HG03095 (cell line): ENCODE measurements around the gene MYBPC2.
"Not testable (repeated sequence)": the region's sequence is repeated elsewhere in the genome, so short reads cannot be mapped to it uniquely, and the experiment has no call there.

Experiments
- ATAC-seq: cut with Tn5 transposase; IDR thresholded peaks from one replicate; pipeline ENCODE4 v1.9.1; 2021; ENCODE audit warnings: moderate library complexity; ENCODE audit not compliant: unreplicated experiment

Gene MYBPC2

DNA sequence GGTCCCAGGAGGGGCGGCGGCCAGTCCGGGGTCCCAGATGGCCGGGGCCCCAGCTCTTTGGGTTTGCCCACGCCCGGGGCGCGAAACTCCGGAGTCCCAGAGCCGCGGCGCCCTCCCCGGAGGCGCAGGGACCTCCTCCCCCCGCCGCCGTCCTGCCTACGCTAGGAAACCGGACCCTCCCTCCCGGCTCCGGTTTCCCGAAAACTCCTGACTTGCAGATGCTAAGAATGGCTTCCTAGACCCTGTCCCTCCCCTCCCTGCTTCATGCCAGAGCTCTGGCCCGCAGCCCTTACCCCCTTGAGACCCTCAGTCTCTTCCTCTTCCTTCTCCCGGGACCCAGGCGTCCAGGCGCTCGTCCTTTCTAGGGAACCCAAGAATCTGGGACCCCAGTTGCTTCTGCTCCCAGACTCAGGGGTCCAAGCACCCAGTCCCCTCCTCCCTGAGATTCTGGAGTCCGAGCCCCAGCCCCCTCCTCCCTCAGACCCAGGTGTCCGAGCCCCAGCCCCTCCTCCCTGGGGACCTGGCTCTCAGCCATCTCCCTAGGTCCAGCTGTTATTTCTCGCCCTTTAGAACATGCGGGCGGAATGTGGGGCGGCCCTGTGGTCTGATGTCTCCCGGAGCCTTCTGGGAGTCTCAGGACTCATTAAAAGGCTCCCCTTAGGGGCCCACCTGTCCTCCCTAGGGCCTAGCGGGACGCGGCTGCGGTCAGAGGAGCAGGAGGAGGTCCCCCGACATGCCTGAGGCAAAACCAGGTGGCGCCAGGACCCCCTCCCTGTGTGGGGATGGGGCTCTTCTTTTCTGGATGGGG is at the start of gene MYBPC2:
Gene MYBPC2, plus strand, starts transcription at position 672 of the 808 bp plus-strand sequence. Its CDS starts 62 bp downstream, at position 734.
- ATAC-seq: no peak

DNA sequence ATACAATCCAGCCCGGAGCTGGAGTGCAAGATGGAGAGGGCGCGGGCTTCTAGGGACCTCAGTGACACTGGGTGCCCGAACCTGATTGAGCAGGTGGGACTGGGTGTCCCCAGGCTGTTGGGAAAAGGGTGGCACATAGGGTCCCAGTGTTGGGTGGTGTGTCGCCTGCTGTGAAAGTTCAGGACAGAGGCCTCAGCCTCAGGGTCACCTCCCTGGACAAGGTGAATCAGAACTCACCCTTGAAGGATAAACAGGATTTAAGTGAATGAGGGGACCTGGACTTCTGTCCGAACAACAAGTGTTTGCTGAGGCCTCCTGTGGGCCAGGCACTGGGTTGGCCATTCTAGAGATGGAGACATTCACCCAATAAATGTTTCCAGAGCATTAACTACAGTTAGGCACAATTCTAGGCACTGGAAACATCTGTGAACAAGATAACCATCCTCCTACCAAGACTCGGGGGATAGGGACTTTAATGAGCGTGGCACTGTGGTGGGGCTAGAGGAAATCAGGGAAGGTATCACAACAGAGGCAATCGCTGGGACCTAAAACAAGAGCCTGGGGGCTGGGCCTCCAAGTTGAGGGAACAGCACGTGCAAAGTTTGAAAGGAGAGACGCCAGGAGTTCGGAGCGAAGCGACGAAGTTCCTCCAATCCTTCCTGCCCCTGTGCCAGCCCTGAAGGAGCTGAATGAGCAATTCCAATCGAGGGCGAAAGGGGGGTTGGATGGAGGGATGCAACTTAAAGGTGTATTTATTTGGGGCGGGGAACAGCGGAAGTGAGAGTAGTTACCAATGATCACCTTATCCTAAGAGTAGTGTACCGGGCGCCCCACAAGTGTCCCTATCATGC is 49.5 kb upstream of the MYBPC2 start:
- ATAC-seq: no peak

DNA sequence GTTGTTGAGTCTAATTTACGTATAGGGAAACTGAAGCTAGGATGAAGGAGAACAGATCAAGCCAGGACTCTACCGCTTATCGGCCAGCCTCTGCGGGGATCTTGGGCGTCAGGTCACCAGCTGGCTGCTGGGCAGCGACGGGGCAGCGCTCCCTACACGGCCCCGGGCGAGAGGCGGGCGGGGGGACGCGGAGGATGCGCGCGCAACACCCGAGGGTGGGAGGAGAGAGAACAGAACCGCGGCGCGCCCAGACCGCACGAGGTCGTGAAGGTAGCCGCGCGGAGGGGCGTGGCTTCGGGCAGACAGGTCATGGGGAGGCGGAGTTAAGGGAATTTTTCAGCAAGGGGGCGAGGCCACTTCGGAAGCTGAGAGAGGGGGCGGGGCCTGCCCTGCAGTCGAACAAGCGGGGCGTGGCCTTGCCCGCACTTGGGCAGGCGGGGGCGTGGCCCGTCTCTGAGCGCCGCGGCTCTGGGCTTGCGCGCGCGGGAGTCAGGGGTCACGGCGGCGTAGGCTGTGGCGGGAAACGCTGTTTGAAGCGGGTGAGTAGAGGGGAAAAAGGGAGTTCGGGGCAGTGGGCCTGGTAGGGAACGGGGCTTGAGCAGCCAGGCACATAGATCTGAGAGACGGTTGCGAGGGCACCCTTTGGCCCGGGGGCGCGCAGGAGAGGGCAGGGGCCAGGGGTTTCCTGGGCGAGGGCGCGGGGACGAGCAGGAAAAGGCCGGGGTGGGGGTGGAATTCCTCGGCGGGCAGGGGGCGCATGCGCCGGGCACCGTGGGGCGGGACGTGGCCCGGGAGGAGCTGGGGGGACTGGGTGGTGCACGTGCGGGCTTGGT is 48.6 kb upstream of the MYBPC2 start, which contains the start of gene POLD1:
Gene POLD1, plus strand, starts transcription at position 496 of the 833 bp plus-strand sequence. CDS start 14,505 bp downstream, outside the sequence.
- ATAC-seq: peak; percentile 52

DNA sequence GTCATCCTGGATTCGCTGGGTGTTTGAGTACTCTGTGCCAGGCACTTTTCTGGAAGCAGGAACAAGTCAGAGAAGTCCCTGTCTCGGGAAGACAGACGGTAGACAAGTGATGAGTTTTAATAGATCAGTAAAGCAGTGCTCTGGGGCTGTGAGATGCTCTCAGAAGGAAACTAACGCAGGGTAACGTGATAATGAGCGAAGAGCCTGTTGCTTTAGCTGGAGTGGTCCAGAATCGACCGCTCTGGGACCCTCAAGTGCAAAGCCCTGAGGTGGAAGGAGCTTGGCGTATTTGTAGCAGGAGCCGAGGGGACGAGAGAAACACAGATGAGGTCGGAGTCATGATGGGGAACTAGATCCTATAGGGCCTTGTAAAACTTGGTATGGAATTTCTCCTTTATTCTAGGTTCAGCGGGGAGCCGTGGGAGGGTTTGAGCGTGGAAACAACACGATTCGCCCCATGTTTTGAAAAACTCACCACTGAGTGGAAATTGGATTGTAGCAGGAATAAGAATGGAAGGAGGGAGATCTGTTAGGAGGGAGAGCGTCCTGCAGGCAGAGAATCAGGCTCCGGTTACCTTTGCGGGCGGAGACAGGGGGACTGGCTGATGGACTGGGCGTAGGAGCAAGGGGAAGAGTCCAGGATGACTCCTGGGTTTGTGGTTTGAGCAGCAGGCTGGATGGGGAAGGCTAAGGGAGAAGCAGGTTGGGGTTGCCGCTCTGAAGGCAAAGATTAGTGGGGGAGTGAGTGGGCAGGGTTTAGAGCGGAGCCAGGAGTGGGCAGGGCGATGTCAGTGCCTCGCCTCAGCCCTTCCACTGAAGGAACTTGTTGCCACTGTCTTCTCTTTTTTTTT is 47.8 kb upstream of the MYBPC2 start:
- ATAC-seq: no peak

DNA sequence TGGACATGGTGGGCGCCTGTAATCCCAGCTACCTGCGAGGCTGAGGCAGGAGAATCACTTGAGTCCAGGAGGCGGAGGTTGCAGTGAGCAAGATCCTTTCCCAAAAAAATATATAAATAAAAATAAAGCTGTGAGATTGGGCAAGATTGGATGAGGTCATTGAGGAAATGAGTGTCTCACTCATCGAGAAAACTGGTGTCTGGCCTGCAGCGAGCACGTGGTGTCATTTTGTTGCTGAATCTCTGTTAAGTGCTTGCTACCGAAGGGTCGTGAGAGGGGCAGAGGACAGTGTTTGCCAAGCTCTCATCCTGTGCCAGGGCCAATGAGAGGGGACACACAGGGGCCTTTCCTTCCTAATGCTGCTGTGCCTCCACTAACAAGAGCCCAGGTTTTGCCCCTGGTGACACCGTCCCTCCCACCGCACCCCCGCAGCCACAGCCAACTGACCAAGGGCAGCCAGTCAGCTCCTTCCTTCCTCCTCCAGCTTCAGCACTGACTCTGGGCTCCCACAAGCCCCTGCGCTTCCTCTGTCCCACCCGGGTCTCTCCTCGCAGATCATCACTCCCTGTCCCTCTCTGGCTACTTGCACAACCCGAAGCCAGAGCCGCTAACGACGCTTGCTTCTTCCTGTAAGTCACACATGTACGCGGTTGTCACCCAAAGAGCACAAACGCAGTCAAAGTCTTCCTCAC is 45.4 kb upstream of the MYBPC2 start:
- ATAC-seq: no peak

DNA sequence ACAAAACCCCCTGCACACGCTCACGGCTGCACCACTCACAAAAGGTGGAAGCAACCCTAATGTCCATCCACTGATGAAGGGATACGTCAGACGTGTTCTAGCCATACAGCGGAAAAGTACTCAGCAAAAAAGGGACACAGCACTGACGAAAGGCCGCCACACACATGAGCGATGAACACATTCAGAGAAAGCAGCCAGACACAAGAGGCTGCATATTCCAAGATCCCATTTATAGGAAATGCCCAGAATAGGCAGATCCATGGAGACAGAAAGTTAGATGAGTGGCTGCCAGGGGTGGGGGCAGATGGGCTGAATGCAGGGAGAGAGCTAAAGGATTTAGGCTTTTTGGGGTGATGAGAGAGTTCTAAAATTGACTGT is 44.8 kb upstream of the MYBPC2 start:
- ATAC-seq: no peak

DNA sequence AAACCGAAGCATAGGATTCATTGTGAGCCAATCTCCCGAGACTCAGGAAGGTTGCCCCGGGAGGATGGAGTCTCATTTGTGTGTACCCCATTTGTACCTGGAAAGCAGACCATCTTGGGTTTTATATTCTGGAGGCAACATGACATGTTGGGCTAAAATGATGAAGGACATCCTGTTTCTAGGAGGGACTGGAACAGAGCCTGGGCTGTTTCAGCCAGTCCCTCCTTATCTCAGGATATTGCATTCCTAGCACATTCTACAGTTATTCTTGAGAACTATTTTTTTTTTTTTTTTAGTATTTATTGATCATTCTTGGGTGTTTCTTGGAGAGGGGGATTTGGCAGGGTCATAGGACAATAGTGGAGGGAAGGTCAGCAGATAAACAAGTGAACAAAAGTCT is 42.4 kb upstream of the MYBPC2 start:
- ATAC-seq: not testable (repeated sequence)

DNA sequence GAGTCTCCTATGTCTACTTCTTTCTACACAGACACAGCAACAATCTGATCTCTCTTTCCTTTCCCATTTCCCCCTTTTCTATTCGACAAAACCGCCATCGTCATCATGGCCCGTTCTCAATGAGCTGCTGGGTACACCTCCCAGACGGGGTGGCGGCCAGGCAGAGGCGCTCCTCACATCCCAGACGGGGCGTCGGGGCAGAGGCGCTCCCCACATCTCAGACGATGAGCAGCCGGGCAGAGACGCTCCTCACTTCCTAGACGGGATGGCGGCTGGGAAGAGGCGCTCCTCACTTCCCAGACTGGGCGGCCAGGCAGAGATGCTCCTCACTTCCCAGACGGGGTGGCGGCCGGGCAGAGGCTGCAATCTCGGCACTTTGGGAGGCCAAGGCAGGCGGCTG is 41.7 kb upstream of the MYBPC2 start:
- not testable (repeated sequence) for ATAC-seq

DNA sequence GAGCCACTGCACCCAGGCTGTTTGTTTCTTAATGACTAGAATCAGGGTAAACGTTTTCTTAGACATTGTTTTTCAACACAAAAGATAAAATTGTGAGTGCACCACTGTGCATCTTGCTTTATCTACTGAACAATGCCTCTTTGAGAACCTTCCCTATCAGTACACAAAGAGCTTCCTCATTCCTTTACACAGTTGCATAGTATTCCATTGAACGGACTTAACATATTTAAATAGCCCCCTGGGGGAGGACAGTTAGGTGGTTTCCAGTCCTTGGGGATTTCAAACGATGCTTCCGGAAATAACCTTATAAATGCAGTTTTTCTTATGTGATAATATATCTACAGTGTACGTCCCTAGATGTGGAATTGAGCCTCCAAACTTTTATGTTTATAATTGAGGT is 39.9 kb upstream of the MYBPC2 start:
- no peak for ATAC-seq

DNA sequence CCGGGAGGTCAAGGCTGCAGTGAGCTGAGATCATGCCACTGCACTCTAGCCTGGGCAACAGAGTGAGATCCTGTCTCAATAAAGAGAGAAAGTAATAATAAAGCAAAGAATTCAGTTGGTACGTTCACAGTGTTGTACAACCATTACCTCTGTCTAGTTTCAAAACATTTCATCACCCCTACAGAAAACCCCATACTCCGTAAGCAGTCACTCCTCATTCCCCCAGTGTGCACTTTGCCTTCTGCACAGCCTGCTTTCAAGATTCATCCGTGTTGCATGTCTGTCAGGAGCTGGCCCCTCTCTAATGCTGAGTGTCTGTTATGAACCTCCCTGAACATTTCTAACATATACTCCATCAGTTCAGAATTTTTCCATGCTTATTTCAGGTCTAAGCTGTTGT is 39.1 kb upstream of the MYBPC2 start:
- no peak for ATAC-seq

DNA sequence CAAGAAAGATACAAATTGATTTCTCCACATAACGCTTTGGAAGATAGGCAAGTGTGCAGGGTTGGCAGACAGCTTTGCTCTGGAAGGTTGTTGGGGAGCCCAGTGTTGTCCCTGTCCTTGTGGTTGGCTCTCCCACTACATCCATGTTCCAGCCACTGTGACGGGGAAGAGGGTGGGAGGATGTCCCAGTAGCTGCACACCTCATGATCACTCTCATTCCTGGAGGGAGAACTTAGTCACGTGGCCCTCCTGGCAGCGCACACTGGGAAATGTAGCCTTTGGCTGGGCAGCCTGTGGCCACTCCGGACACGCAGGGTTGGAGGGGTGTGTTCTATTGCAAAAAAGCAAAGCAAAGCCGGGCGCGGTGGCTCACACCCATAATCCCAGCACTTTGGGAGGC is 38.7 kb upstream of the MYBPC2 start:
- ATAC-seq: no peak

DNA sequence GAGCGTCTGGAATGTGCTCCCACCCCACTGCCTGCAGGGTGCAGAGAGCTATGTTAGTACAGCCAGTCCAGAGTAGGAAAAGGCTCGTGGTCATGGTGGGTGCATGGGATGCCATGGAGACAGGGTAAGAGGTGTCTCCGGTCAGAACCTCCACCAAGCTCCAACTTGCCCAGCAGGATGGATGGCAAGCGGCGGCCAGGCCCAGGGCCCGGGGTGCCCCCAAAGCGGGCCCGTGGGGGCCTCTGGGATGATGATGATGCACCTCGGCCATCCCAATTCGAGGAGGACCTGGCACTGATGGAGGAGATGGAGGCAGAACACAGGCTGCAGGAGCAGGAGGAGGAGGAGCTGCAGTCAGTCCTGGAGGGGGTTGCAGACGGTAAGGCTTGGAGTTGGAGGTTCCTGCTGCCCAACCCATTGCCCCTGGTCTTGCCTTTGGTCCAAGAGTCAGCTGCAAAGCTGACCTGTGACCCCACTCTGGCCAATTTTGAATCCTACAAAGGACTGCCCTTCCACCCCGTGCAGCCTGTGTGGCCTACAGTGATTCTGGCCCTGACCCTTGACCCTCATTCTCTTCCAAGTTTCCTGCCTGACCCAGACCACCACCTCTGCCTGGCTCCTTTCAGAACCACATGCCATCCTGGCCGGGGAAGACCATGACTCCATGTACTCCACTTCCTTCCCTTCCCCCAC is 33.9 kb upstream of the MYBPC2 start:
- ATAC-seq: no peak

DNA sequence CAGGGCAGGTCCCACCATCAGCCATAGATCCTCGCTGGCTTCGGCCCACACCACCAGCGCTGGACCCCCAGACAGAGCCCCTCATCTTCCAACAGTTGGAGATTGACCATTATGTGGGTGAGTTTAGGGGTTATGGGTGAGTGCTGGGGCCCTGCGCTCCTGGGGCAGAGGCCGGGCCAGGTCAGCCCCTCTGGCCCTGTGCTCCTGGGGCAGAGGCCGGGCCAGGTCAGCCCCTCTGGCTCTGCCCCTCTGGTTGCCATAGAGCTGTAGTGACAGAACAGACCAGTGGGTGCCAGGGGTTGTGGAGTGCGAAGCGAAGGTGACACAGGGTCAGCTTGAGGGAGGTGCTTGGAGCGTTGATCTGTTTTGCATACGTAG is 33.3 kb upstream of the MYBPC2 start:
- ATAC-seq: no peak

DNA sequence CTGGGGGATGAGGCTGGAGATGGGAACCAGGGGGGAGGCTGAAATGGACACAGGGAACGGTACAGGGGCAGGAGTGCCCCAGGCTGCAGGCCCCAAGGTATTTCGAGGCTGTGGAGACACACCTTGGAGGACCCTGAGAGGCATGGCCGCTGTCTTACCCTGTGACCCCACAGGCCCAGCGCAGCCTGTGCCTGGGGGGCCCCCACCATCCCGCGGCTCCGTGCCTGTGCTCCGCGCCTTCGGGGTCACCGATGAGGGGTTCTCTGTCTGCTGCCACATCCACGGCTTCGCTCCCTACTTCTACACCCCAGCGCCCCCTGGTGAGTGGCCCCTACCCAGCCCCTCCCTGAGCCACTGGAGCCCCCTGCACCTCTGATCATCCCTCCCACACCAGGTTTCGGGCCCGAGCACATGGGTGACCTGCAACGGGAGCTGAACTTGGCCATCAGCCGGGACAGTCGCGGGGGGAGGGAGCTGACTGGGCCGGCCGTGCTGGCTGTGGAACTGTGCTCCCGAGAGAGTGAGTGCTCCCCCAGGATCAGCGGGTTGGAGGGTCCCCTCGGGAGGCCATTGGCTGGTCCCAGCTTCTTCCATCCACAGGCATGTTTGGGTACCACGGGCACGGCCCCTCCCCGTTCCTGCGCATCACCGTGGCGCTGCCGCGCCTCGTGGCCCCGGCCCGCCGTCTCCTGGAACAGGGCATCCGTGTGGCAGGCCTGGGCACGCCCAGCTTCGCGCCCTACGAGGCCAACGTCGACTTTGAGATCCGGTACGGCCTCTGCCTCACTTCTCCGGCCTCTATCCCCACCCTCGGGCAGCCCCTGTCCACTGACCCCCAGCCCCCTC is 30.9 kb upstream of the MYBPC2 start:
- no peak for ATAC-seq

DNA sequence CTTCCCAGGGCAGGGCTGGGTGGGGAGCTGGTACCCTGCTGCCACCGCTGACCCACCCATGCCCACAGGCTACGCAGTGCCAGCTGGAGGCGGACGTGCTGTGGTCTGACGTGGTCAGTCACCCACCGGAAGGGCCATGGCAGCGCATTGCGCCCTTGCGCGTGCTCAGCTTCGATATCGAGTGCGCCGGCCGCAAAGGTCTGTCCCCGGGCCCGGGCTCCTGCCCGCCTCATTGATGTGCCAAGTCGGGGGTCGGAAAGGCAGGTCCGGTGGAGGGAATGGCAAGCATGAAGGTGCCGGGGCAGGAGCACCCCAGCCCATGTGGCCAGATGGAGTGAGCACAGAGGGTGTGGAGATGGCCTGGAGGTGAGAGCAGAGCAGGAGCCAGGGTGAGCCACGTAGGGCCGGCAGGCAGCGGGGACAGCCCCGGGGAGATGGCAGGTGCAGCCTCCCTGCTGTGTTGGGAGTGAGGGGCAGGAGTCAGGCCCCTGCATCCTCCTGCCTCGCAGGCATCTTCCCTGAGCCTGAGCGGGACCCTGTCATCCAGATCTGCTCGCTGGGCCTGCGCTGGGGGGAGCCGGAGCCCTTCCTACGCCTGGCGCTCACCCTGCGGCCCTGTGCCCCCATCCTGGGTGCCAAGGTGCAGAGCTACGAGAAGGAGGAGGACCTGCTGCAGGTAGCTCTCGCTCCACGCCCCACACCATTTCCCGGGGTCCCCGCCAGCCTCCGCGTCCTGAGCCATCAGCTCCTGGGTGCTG is 30.0 kb upstream of the MYBPC2 start:
- ATAC-seq: no peak

DNA sequence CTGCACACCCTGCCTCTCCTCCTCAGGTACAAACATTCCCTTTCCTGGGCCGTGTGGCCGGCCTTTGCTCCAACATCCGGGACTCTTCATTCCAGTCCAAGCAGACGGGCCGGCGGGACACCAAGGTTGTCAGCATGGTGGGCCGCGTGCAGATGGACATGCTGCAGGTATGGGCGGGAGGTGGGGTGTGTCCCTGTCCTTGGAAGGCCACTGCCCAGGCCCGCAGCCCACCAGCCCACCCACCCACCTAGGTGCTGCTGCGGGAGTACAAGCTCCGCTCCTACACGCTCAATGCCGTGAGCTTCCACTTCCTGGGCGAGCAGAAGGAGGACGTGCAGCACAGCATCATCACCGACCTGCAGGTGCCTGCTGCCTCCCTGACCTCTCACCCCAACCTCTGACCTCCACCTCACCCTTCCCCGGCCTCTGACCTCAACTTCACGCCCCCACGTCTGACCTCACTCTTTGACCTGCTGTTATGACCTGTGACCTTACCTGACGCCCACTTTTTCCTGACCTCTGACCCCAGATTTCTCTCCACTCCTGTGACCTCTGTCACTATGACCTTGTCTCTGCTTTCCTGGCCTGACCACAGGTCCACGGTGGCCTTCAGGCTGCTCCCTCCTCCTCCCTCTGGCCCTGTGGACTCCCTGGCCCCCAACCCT is 26.4 kb upstream of the MYBPC2 start:
- no peak for ATAC-seq

DNA sequence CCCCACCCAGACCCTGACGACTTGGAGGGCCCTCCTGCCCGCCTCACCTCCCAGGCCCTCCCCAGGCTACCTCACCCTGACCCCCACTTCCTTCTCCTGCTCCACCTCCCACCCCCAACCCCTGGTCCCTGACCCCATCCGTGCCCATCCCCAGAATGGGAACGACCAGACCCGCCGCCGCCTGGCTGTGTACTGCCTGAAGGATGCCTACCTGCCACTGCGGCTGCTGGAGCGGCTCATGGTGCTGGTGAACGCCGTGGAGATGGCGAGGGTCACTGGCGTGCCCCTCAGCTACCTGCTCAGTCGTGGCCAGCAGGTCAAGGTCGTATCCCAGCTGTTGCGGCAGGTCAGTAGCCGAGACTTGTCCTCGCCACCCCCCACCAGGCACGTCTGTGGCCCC is 25.9 kb upstream of the MYBPC2 start:
- no peak for ATAC-seq
